ENCODE results near the gene PRKACA.
A peak's percentile ranks its signal among the peaks of the same experiment; 100 is the strongest.

PRKACA gene

GRCh38 chr19:14117668-14118164 lies at the start of gene PRKACA:
Gene PRKACA, minus strand, starts transcription at chr19:14117762. Its CDS starts 215 bp downstream, at chr19:14117547.
- DNase-seq (ENCODE audit: low read depth) = peak; percentile 99

DNA sequence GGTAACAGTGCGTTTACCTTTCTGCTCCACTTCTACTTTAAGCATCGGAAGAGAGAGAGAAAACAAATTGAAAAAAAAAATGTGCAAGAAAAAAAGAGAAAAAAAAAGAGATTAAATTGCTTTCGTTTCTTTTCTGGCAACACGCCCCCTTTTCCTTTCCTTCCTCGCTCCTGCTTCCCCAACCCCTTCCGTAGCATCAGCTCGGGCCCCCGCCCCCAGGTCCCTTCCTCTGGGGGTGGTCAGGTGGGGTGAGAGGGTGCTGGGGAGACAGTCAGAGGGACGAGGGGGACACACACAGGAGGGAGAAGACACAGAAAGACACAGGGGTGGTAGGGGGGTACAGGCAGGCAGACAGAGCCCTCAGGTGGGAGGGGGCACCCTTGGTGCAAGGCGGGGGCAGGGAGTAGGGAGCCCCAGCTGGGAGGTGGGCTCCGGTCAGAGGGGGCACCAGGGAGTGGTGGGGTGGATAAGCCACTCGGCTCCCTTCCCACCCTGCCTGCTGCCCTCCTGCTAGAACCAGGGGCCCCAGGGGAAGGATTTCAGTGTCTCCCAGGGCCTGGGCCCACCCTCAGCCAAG lies 49.5 kb upstream of the PRKACA start:
- DNase-seq (ENCODE audit: low read depth) = no peak

DNA sequence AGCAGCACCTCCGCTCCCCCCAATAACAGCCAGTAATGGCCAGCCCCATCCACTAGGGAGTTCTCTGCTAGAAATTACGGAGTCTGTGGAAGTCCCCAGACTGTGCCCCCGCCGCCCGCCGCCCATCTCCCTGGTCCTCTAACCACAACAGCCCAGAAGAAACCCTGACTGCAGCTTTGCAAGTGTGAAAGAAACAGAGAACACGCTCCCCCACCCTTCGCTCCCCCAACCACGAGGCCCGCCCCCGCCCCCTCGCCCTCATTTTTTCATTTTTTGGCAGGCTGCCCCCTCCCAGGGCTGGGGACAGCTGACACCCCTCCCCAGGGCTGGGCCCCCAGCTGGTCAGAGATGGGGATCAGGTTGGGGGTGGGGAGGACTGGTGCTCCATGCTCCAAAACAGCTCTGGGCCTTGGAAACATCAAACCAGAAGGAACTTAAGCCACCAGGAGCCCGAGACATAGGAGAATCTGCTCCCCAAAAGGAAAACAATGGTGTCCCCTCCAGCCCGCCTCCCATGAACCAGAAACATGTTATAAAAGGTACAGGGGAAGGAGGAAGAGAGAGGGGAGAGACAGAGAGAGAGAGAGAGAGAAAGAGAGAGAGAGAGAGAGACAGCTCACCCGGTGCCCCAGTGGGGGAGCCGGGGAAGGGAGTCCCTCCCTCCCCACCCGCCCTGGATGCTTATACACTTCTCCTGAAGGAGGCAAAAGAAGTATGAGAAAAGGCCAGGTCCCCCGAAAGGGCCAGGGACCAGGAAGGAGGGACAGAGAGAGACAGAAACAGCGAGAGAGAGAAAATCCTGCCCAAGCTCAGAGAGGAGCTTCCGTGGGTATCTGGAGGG lies 48.6 kb upstream of the PRKACA start:
- DNase-seq (ENCODE audit: low read depth) = no peak

GRCh38 chr19:14164724-14165493 lies 47.3 kb upstream of the PRKACA start:
- no peak for DNase-seq (ENCODE audit: low read depth)

DNA sequence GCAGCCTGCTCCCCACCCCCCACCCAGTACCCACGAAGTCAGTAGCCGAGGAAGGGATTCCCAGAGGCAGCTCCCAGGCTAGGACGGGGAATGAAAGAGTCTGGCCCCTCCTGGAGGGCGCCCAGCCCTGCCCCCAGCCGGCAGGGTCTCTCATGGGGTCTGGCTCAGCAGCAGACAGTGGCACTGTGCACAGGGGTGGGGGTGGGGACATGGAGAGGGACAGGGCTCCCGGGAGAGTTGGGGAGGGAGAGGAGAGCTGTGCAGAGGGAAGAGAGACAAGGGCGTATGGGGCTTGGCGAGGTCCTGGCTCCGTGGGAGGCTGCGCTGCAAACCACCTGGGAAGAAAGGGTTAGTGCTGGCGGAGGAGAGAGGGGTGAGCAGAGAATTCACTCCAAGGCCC lies 46.5 kb upstream of the PRKACA start:
- no peak for DNase-seq (ENCODE audit: low read depth)

DNA sequence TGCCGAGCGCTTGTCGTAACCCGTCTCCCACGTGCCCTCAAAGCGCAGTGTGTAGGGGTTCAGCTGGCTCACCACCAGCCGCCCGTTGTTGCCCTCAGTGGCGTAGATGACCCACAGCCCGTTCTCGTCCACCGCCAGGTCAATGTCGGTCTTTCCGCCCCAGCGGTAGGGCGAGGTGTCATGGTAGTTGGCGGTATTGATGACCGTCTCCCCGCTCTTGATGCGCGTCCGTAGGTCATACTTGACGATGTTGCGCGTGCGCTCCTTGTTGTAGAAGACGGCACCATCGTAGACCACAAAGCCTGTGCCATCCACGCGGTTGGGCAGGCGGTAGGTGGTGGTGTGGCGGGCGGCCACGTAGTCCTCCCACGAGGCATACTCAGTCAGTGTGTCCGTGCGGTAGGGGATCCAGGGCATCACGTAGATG lies 45.3 kb upstream of the PRKACA start:
- DNase-seq (ENCODE audit: low read depth) = no peak

GRCh38 chr19:14161305-14161704 lies 43.7 kb upstream of the PRKACA start:
- DNase-seq (ENCODE audit: low read depth) = no peak

DNA sequence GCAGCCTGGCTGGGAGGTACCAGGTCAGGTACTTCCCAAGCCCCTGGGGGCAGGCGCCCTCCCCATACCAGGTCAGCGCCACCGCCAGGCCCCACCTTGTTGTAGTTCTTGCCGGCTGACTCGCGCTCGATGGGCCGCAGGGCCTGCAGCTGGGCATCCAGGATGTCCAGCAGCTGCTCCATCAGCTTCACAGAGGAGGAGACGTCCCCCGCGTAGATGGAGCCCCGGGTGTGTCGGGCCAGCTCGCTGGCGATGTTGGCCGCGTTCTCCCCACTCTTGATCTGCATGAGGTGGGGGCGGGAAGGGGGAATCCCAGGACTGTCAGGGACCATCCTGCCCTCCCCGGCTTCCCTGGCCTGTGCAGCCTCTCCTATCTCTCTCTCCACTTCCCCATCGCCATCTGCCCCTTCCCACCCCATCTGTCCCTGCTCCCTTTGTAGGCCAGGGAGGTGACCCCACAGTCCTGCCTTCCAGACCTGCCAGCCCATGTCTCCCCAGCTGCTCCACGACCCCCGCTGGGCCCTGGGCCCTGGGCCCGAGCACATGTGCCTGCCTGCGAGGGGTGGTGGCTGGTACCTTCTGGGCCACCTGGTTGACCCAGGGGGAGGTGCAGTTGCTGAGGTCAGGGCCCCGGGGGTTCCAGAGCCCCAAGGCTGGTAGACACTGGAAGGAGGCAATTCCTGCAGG lies 42.6 kb upstream of the PRKACA start:
- DNase-seq (ENCODE audit: low read depth) = no peak

- no peak for DNase-seq (ENCODE audit: low read depth)
Measured at GRCh38 chr19:14159059-14159458, 41.5 kb upstream of the PRKACA start.

- no peak for DNase-seq (ENCODE audit: low read depth)
Measured at GRCh38 chr19:14158276-14159023, 40.9 kb upstream of the PRKACA start.

DNA sequence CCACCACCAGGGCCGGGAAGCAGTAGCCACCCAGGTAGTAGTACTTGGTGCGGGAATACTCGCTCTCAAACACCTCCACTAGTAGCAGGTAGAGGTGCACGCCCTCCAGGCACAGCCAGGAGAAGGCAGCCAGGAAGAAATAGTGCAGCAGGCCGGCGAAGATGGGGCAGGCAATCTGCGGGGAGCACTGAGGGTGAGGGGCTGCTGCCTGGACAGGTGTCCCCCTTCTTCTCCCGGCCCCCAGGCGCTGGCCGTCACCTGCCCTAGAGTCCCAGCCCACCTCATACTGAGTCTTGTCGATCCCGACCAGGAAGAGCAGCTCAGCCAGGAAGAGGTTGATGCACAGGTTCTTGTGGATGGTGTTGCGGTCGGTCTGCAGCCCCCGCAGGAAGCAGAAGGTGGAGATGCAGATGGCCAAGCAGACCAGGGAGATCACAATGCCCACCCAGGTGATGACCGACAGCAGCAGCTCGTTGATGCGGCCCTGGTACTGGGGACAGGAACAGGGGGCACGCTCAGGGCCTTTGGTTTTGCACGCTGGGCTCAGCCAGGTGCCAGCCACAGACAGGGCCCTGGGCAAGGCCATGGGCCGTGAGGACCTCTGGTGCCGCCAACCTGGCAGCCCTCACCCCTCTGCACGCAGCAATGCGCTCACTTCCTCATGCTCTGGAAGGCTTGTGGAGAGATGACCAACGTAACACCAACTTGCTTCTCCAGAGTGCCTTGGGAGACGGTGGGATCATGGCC lies 39.6 kb upstream of the PRKACA start:
- no peak for DNase-seq (ENCODE audit: low read depth)

- no peak for DNase-seq (ENCODE audit: low read depth)
Measured at GRCh38 chr19:14156122-14156521, 38.6 kb upstream of the PRKACA start.

- no peak for DNase-seq (ENCODE audit: low read depth)
Measured at GRCh38 chr19:14155371-14155770, 37.8 kb upstream of the PRKACA start.

DNA sequence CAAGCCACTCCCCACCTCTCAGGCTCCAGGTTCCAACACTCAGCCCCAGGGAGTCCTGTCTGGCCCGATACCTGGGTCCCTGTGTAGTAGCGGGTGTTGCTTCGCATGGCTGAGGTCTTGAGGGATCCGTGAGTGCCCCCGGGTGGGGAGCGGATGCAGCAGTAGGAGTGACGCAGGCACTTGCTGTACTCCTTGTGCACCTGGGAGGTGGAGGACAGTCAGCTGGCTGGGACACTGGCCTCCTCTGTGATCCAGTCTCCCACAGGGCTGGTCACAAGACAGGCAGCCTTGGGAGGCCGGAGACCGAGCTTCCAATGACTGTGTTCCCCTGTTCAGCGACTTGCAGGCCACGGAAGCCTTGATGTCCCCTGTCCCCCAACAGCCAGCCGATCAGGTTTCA lies 35.2 kb upstream of the PRKACA start:
- no peak for DNase-seq (ENCODE audit: low read depth)

- no peak for DNase-seq (ENCODE audit: low read depth)
Measured at GRCh38 chr19:14150770-14151661, 33.5 kb upstream of the PRKACA start.

DNA sequence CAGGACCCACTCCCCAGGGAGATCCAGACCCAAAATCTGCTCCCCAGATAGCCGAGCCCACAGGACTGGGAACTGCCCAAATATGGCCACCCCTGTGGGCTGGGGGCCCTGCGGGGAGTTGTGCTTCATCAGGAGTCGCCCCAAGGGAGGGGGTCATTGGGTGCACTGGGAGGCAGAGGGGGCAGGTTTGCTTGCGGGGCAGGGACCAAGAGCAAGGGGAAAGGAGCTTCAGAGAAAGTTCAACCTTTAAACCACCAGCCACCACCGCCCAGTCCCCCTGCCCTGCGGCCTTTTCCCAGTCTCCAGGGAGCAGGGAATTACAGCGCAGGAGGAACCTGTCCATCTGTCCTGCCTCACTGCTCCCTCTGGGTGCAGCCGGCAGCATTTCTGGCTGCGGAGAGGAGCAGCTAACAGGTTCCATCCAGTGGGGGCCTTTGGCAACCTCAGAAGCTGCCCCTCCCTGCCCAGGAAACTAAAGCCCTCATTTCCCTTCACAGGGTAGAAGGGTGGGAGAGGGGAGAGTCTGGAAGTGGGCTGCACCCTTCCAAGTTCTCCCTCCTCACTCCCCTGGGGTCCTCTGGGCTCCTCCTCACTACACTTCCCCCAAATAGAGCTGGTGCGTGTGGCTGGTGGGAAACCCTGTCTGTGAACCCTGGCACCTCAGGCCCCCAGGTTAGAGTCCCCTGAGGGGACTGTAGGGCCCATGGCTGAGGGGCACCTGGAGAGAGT lies 32.6 kb upstream of the PRKACA start:
- DNase-seq (ENCODE audit: low read depth) = no peak

- peak; percentile 43 for DNase-seq (ENCODE audit: low read depth)
Measured at GRCh38 chr19:14149509-14149994, 32.0 kb upstream of the PRKACA start.

- no peak for DNase-seq (ENCODE audit: low read depth)
Measured at GRCh38 chr19:14148751-14149410, 31.3 kb upstream of the PRKACA start.

Measured in EH (cell line).